ENCODE results near the gene PRRT4.

PRRT4 gene

DNA sequence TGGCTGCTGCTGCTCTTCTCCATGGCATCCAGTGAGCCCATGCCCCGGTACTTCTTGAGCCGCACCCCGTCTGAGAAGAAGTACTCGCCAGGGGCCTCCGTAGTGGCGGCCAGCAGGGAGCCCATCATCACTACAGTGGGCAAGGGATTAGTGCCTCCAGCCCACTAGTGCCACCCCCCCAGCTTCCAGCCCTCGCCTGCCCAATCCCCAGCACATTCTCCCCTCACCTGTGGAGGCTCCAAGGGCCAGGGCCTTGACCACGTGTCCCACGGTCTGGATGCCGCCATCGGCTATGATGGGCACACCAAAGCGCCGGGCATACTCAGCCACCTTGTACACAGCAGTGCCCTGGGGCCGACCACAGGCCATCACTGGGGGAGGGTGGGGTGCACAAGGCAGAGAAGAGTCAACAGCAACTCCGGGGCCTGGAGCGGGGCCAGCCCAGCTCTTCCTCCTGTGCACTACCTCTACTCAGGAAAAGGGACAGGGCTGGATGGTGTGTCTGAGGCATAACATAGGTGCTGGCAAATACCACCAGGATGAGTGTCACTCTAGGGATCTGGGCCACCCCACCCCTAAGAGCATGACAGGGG lies 33.5 kb upstream of the PRRT4 start:
- DNase-seq, result no peak

DNA sequence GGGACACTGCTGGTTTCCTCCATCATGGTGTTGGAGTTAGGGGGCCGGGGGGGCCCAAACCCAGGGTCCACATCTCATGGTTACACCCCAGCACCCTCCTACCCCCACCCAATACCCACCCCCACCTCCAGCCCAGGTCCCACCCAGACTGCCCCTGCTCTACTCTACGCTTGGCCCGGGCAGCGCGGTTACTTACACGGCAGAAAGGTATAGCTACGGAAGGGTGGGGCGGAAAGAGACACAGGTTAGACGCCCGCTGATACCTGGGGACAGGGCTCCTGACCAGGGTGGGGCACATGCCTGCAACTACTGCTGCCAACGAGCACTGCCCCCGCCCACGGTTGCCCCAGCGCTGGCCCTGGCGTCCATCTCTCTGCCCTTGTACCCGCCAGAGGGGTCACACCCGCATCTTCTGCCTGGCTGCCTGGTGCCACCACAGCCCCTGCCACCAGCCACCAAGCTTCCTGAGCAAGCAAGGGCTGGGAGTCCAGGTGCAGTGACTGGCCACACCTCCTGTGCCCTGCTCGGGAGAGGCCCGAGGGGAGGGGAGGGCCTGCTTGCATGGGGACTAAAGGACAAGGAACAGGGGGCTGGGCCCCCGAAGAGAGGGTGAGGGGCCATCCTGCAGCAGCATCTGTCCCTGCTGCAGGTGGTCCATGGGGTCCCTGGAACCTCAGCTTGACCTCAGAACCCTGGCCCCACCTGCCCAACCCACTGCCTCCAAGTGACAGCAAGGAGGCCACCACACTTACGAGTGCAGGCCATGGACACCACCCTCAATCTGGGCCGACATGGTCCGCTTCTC lies 32.2 kb upstream of the PRRT4 start:
- DNase-seq, result no peak

DNA sequence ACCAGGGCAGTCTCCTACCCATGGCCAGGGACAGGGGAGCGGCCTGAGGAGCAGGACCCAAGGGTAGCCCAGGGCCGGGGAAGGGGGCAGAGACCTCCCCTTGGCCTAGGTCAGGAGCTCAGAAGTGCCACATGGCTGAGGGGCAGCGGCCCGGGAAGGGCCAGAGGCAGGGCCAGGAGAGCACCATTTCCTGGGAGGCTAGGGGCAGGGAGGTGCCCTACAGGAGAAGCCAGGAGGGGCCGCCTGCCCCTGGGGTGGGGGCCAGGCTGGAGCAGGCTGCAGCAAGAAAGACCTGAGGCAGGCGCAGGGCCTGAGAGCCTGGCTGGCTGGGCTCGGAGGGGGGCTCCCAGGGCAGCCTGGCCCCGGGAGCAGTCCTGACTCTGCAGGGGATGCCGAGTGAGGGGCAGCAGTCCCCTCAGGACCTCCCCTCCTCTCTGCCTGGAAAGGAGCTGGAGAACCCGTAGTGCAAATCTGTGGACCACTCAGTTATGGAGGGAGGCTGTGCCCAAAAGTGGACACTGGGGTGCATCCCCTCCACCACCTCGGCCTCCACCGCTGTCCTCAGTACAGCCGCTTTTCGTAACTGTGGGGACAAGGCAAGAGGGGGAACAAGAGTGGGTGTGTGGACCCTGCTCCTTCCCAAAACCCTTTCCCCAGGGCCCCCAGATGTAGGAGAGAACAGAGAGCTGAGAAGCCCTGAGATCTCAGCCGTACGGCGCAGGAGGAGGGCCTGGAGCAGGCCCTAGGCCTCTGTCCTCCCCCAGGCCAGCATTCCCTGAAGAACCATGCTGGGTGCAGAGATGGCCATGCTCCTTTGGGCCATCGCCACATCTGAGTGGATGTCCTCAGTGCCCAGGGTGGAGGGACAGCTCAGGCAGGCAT lies 31.2 kb upstream of the PRRT4 start:
- DNase-seq, result no peak

DNA sequence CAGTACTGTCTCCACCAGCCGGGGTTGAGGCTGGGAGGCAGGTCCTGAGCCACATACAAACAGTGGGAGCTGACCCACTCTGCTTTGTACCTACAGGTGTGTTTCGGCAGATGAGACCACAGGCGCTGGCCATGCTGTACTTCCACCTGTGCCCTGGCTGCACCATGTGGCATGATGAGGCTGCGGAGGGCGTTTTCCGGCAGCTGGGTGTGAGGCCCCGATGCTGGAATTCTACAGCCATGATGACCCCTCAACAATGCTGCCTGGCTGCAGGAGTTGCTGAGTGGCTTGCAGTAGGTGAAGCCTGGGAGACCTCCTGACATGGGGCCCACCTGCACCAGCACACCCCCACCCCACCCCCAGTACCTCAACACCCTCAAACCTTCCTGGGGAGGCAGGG lies 30.3 kb upstream of the PRRT4 start:
- DNase-seq, result no peak

DNA sequence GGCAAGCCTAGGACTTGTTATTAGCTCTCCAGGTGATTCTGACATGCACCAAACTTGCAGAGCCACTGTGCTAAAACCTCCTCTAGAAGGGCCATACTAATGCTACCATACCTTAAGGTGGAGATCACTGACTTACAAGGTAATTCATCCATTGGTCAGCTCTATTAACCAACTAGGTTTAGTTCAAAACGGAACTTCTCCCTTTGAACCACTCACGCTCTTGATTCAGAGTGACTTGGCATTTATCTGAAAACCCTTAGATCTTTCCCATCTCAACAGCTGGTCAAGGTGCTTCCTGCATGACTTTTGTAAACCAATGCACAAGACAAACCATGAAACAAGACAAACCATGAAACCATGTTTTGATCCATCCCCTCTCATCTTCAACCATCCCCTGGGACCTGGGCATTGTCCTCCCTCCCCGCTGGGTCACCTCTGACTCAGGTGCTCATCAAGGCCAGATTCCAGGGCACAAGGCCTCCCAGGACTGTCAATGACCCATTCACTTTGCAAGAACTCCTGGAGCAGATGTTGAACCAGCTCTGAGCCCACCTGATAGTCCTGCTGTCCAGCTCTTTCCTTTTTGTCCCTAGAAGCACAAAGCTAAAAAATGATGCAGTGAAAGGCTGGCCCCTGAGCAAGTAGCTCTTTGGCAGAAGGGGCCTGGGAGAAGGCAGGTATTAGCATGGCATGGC lies 29.5 kb upstream of the PRRT4 start:
- DNase-seq, result no peak

DNA sequence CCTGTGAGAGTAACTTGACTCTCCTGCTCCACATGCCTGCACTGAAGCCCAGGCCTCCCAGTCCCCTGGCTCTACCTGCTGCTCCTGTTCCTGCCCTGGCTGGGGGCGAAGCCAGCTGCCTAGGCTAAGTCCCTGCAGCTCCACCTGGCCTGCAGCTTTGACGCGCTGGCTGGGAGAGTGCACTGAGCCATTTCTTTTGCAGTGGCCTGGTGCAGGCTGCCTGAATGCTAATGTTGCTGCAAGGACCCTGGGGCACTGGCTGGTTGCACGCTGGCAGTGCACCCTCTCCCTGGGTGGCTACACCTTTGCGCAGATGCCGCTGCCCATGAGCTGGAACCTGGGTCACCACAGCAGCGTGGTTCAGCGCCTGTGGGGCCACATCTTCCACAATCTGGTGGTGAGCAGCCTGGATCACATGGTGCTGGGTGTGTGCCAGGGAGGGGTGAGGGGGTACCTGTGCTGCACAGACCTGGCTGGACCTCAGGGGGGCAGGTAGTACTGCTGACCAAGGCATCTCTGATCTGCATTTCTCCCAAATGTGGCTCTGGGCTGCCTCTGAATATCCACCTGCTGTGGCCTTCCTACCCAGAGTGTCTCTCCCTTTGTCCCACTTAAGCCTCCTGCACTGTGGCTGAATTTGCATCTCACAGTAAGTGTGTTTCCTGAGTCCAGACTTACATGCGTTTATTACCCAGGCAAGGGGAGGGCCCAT lies 28.3 kb upstream of the PRRT4 start:
- DNase-seq, result no peak

DNA sequence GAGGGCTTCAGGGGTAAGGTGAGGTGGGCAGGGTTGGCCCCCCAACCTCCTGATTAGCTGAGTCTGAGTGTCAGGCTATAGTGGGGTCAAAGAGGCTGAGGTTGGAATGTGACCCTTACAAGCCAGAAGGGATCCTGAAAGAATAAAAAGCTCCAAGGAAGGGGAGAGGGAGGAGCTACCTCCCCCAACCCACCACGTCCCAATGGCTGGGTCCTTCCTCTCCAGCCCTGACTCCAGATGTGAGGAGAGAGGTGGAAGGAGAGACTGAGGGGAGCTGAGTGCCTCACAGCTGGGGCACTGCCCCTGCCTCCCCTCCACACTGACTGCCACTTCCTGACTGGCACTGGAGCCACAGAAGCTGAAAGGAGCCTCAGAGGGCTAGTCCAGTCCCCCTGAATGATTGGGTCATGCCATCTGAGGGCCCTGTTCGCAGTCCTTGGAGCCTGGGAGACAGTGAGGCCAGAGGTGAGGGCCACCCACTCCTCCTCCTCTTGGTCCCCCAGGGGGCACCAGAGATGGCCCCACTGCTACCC lies 27.7 kb upstream of the PRRT4 start:
- DNase-seq, result no peak

DNA sequence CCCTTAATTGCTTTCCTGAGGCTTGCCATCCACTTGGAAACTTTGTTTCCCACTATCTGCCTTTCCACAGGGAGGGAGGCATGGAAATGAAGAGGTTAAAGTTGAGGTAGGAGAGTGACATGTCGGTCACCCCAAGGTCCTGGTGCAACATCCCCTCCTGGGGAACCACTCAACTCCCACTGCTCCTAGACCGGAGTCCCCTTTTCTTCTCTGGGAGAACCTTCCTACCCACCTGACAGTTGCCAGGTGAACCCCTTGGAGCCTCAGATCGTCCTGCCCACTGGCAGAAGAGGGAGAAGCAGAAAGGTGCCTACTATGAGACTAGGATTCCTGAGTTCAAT lies 26.6 kb upstream of the PRRT4 start:
- no peak for DNase-seq

DNA sequence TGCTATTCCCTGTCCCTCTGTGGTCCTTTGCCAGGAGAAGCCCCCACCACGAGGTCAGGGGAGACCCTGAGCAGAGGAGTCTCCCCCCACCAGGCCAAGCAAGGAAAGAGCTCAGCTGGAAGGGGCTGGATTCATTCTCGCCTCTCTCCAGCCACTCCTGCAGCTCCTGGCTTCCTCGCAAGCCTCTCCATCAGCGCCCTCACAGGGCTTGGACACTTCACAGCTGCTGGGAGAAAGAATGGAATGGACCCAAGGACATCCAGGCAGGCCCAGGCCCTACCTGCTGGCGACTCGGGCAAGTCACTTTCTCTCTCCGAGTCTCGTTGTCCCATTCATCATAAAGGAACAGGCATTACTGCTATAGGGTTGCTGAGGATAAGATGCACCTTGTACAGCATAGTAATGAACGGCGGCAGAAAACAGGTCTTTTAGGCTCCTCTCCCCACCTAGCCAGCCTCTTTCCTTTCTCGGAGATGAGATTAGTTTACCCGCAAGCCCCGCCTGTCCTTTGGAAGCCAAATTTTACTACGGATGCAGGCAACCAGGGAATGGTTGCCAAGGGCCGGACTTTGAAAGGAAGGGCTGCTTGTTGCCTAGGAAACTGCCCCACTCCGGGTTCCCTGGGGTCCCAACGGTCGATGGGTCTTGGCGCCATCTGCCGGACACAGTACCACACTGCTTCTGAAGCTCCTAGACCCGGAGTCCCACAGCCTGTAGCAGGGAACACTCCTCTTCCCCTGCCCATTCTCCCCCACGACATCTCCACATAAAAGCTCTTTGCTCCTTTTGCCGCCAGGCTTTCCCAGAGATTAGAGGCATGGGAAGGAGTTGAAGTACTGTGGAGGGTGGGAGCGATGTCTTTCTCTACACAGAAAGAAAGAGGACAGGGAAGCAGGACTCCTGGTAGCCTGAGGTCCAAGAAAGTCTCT lies 26.0 kb upstream of the PRRT4 start:
- peak; percentile 35 for DNase-seq

DNA sequence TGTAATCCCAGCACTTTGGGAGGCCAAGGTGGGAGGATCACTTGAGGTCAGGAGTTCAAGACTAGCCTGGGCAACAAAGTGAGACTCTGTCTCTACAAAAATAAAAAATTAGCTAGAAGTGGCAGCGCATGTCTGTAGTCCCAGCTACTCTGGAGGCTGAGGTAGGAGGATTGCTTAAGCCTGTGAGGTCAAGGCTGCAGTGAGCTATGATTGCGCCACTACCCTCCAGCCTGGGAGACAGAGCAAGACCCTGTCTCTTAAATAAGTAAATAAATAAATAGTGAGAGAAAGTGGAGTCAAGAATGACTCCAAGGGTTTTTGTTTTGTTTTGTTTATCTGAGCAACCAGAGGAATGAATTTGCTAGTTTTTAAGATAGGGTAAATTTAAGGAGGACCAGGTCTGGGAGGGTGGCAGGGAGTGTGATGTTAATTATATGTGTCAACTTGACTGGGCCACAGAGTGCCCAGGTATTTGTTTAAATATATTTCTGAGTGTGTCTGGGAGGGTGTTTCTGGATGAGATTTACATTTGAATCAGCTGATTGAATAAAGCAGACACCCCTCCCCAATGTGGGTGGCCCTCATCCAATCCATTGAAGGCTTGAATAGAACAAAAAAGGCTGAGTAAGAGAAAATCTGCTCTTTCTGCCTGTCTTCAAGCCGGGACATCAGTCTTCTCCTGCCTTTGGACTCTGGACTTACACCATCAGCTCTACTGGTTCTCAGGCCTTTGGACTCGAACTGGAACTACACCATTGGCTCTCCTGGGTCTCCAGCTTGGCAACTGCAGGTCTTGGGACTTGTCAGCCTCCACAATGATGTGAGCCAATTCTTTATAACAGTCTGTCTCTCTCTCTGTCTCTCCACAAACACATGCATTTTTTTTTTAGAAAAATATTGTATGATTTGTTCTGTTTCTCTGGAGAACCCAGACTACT lies 24.8 kb upstream of the PRRT4 start:
- DNase-seq, result no peak

DNA sequence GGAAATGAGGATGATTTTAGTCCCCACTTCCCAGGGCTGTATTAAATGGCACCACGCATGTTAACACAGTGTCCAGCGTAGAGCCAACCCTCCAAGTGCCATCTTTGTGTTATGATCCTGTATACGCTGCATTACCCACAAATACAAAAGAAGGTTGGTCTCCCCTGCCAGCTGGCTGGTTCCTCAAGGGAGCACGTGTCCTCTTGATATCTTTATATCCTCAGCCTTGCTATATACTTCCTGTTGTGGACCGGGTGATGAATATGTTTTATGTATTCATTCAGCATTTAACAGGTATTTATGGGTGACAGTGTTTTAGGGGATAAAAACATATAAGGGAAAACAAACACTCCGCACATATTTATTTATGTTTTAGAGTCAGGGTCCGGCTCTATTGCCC lies 23.2 kb upstream of the PRRT4 start:
- DNase-seq, result peak; percentile 16

DNA sequence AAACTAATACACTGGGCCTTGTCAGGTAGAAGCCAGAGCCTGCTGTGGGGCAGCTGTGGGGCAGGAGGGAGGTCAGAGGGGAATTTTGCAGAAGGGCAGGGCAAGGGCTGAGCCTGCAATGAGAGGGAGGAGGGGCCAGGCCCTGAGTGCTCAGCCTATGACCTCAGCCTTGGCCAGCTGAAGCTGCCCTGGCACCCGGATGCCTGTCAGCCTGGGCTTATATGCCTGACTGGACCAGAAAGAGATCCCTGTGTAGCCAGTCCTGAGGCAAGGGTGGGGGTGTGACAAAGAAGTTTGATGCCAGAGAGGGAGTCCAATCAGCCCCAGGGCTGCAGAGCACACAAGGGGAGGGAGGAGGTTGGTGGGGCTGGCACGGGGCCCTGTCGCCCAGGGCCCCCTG lies 22.3 kb upstream of the PRRT4 start:
- DNase-seq, result no peak

DNA sequence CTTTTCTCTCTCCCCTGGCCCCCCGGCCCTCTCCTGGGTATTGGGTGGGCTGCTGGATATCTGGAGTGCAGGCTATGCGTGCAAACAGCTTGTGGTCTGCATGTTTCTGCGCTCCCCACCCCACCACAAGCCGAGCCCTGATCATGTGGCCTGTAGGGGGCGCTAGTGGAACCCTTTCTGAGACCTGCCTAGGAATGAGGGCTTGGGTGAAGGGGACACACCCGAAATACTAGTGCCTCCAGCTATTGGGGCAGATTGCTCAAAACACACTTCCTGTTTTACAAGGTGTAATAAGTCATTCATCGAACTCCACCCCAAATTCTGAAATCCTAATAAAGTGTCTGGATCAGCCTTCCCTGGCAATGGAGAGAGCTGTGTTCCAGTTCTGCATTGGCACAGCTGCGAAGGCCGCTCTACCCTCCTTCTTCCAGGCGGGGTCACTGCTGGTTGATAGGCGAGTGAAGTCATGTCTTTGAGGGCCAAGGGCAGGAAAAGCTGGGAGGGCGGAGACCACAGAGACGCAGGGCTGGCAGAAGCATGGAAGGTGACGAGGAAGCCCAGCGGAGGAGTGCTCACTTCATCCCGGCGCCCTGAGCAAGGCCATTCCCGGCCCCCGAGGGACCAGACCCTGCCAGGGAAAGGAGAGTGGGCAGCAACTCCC lies 19.8 kb upstream of the PRRT4 start:
- DNase-seq, result no peak

DNA sequence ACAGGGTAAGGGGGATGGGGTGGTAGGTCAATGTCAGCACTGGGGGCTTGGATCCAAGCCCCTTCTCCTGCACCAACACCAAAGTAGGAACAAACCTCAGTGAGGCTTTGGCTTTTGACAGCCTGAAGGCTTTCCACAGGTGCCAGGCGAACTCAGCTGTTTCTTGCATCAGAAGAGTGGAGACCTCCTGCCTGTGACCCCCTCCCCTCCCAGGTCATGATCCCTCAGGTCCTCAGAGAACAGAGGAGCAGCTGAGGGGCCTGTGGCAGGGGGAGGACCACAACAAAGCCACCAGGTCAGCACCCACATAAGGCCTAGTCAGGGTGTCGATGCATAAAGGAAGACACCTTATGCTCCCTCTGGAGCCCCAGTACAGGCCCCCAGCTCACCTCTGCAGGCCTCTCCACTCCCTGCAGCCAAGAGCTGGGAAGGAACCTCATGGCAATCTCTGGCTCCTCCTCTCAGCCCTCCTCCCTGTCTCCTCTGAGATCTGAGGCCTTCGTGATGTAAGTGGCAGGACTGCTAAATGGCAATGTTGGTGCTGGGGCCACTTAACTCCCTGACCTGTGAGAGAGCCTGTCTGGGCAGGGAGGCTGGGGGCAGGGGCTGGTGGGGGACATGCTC lies 19.1 kb upstream of the PRRT4 start:
- DNase-seq, result no peak

DNA sequence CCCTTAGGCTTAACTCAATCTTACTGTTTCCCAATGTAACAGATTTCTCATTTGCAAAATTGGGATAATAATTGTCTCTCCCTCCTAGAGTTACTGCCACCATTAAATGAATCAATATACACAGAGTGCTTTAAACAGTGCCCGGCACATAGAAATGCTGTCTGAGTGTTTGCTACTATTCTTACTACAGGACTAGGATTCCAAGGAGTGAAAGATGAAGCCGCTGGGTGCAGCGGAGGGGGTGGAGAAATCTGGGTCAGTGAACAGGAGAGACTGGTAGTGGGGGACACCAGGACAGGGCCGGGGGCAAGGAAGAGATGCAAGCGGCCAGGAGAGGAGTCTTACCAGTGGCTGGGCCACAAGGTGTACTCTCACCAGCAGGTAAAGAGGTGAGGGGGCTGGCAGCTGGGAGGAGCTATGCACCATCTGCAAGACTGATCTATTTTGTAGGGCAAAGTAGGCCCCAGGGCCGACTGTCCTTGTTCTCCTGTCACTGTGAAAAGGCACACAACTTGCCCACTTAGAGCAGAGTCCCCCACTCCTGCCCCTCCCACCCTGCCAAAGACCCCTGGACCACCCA lies 18.5 kb upstream of the PRRT4 start:
- no peak for DNase-seq

DNA sequence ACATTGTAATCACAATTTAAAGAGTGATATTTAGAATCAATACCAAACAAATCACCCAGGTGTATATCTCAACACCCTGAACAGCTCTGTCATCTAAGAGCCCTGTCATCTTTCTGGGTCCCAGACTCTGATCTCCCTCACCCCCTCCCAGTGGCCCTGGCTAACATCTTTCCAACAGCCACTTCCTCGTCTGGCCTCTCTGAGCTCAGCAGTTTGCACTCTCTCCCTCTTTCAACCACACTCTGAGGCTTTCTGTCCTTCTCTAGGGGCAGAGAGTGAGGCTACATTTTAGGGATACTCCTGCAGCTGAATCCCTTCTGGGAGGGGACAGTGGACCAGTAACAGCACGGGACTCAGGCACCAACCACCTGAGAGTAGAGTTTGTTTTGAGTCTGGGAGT lies 17.1 kb upstream of the PRRT4 start:
- DNase-seq, result no peak

DNA sequence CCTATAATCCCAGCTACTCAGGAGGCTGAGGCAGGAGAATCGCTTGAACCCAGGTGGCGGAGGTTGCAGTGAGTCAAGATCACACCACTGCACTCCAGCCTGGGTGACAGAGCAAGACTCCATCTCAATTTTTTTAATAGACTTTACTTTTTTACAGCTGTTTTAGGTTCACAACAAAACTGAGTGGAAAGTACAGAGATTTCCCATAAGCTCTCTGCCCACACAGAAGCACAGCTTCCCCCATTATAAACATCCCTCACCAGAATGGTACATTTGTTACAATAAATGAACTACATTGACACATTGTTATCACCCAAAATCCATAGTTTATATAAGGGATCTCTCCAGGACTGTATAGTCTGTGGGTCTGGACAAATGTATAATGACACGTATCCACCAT lies 14.6 kb upstream of the PRRT4 start:
- DNase-seq, result no peak

DNA sequence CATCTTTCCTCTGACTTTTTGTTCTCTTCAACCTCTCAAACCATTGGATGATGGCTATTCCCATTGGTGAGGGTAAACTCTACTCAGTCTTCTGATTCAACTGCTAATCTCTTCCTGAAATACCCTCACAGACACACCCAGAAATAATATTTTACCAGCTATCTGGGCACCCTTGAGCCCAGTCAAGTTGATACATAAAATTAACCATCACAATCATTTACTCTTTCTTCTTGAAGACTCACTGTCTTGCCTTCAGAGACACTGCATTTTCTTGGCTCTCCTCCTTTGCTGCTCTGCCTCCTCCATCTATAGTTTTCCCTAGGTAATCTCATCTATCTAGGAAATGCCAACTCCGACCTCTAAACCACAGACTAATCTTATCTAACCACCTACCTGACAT lies 12.6 kb upstream of the PRRT4 start:
- no peak for DNase-seq

DNA sequence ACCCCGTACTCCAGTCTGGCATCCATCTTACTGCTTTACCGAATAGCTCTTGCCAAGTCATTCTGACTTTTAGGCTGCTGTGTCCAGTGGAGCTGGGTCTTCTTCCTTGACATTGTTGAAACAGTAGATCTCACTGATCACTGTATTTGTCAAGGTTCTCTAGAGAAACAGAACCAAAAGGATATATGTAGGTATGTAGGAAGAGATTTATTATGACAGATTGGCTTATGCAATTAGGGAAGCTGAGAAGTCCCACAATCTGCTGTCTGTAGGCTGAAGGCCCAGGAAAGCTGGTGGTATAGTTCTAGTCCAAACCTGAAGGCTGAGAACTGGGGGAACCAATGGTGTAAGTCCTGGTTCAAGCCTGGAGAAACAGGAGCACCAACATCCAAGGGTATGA lies 12.1 kb upstream of the PRRT4 start:
- no peak for DNase-seq

Measured in NCI-H2029 (cell line).